Esophagus squamous epithelium (tissue), 4 donors: ENCODE measurements around the gene PEX14.

Experiments
- CTCF ChIP-seq, 6 experiments: fragments of 450-650 bp in 4 of 6; fragments of 200-600 bp in 2 of 6; sonication (generic) in 2 of 6; IDR thresholded peaks; one replicate each; pipeline ENCODE4 v1.5.1; 2016 to 2019; ENCODE audit warnings: antibody characterized with exemption in 6 of 6, mild to moderate bottlenecking in 4 of 6, moderate library complexity in 4 of 6
- POLR2A ChIP-seq, 4 donors: fragments of 450-650 bp; IDR thresholded peaks; one replicate each; pipeline ENCODE4 v1.6.1; 2017; ENCODE audit warnings: antibody characterized with exemption in 4 of 4, mild to moderate bottlenecking in 4 of 4, moderate library complexity in 3 of 4

GRCh38 chr1:10509809-10510509 lies 35.2 kb downstream of the PEX14 start:
- TF ChIP-seq CTCF (IDR thresholded peaks at IDR 0.05) (no peak), POLR2A (IDR thresholded peaks at IDR 0.05) (no peak)
